ENCODE data around the gene RNF41.

The RNF41 gene

DNA sequence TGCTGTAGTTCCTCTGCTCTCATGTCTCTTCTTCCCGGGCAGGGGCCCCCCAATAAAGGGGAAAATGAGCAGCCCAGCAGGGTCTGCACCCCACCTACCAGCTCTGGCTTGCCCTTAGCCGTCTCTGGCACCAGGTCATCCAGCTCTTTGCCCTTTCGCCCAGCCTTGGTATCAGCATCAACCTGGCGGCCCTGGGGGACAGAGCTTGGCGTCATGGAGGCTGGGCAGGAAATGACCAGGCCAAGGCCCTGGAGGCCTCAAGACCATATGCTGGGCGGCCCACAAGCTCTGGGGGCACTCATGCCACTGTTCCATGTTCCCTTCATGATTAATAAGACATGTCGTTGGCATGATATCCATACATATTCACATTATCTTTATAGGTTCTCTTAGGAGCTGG is 48.9 kb downstream of the RNF41 start:
- TF ChIP-seq, protein P1, sequence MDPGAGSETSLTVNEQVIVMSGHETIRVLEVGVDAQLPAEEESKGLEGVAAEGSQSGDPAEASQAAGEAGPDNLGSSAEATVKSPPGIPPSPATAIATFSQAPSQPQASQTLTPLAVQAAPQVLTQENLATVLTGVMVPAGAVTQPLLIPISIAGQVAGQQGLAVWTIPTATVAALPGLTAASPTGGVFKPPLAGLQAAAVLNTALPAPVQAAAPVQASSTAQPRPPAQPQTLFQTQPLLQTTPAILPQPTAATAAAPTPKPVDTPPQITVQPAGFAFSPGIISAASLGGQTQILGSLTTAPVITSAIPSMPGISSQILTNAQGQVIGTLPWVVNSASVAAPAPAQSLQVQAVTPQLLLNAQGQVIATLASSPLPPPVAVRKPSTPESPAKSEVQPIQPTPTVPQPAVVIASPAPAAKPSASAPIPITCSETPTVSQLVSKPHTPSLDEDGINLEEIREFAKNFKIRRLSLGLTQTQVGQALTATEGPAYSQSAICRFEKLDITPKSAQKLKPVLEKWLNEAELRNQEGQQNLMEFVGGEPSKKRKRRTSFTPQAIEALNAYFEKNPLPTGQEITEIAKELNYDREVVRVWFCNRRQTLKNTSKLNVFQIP (CRISPR knock-in tag; IDR thresholded peaks at IDR 0.05; ENCODE audit: borderline replicate concordance, low read depth): no peak
- ATAC-seq: no peak

GRCh38 chr12:56169229-56169759 is 52.4 kb downstream of the RNF41 start:
- no peak for ATAC-seq
- TF ChIP-seq, protein P1 (CRISPR knock-in tag; IDR thresholded peaks at IDR 0.05; ENCODE audit: borderline replicate concordance, low read depth): no peak
- TF ChIP-seq ZNF8 (CRISPR knock-in tag; IDR thresholded peaks at IDR 0.05) (no peak), ISL1 (CRISPR knock-in tag; IDR thresholded peaks at IDR 0.05) (no peak), SNAI2 (CRISPR knock-in tag; IDR thresholded peaks at IDR 0.05) (no peak), GLIS3 (CRISPR knock-in tag; IDR thresholded peaks at IDR 0.05) (no peak), ZFP30 (CRISPR knock-in tag; IDR thresholded peaks at IDR 0.05) (no peak), ZNF565 (CRISPR knock-in tag; conservative IDR thresholded peaks at IDR 0.05; ENCODE audit: low read depth) (no peak), PATZ1 (CRISPR knock-in tag; IDR thresholded peaks at IDR 0.05; ENCODE audit: borderline replicate concordance) (no peak), RARB (CRISPR knock-in tag; IDR thresholded peaks at IDR 0.05) (no peak), CSDC2 (CRISPR knock-in tag; IDR thresholded peaks at IDR 0.05) (no peak), TOX (CRISPR knock-in tag; IDR thresholded peaks at IDR 0.05; ENCODE audit: borderline replicate concordance) (no peak), ESRRG (CRISPR knock-in tag; IDR thresholded peaks at IDR 0.05) (no peak), PPARA (CRISPR knock-in tag; IDR thresholded peaks at IDR 0.05; ENCODE audit: borderline replicate concordance) (no peak), ZFP3 (CRISPR knock-in tag; IDR thresholded peaks at IDR 0.05) (no peak), BACH2 (CRISPR knock-in tag; IDR thresholded peaks at IDR 0.05; ENCODE audit: borderline replicate concordance) (no peak), TCF4 (CRISPR knock-in tag; IDR thresholded peaks at IDR 0.05; ENCODE audit: borderline replicate concordance) (no peak)
- TF ChIP-seq, protein P2, sequence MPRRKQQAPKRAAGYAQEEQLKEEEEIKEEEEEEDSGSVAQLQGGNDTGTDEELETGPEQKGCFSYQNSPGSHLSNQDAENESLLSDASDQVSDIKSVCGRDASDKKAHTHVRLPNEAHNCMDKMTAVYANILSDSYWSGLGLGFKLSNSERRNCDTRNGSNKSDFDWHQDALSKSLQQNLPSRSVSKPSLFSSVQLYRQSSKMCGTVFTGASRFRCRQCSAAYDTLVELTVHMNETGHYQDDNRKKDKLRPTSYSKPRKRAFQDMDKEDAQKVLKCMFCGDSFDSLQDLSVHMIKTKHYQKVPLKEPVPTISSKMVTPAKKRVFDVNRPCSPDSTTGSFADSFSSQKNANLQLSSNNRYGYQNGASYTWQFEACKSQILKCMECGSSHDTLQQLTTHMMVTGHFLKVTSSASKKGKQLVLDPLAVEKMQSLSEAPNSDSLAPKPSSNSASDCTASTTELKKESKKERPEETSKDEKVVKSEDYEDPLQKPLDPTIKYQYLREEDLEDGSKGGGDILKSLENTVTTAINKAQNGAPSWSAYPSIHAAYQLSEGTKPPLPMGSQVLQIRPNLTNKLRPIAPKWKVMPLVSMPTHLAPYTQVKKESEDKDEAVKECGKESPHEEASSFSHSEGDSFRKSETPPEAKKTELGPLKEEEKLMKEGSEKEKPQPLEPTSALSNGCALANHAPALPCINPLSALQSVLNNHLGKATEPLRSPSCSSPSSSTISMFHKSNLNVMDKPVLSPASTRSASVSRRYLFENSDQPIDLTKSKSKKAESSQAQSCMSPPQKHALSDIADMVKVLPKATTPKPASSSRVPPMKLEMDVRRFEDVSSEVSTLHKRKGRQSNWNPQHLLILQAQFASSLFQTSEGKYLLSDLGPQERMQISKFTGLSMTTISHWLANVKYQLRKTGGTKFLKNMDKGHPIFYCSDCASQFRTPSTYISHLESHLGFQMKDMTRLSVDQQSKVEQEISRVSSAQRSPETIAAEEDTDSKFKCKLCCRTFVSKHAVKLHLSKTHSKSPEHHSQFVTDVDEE (CRISPR knock-in tag; IDR thresholded peaks at IDR 0.05): no peak
- TF ChIP-seq, protein P3, sequence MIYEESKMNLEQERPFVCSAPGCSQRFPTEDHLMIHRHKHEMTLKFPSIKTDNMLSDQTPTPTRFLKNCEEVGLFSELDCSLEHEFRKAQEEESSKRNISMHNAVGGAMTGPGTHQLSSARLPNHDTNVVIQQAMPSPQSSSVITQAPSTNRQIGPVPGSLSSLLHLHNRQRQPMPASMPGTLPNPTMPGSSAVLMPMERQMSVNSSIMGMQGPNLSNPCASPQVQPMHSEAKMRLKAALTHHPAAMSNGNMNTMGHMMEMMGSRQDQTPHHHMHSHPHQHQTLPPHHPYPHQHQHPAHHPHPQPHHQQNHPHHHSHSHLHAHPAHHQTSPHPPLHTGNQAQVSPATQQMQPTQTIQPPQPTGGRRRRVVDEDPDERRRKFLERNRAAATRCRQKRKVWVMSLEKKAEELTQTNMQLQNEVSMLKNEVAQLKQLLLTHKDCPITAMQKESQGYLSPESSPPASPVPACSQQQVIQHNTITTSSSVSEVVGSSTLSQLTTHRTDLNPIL (CRISPR knock-in tag; IDR thresholded peaks at IDR 0.05; ENCODE audit: low read depth): no peak

- TF ChIP-seq GLIS3 (CRISPR knock-in tag; IDR thresholded peaks at IDR 0.05): no peak
- TF ChIP-seq ZC3H10 (CRISPR knock-in tag; IDR thresholded peaks at IDR 0.05): no peak
- TF ChIP-seq TCF4 (CRISPR knock-in tag; IDR thresholded peaks at IDR 0.05; ENCODE audit: borderline replicate concordance): no peak
- no peak for TF ChIP-seq ZNF8 (CRISPR knock-in tag; IDR thresholded peaks at IDR 0.05)
- no peak for TF ChIP-seq RARB (CRISPR knock-in tag; IDR thresholded peaks at IDR 0.05)
- TF ChIP-seq, protein P4, sequence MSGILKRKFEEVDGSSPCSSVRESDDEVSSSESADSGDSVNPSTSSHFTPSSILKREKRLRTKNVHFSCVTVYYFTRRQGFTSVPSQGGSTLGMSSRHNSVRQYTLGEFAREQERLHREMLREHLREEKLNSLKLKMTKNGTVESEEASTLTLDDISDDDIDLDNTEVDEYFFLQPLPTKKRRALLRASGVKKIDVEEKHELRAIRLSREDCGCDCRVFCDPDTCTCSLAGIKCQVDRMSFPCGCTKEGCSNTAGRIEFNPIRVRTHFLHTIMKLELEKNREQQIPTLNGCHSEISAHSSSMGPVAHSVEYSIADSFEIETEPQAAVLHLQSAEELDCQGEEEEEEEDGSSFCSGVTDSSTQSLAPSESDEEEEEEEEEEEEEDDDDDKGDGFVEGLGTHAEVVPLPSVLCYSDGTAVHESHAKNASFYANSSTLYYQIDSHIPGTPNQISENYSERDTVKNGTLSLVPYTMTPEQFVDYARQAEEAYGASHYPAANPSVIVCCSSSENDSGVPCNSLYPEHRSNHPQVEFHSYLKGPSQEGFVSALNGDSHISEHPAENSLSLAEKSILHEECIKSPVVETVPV (CRISPR knock-in tag; IDR thresholded peaks at IDR 0.05): no peak
- TF ChIP-seq ARNTL (CRISPR knock-in tag; IDR thresholded peaks at IDR 0.05; ENCODE audit: borderline replicate concordance, low read depth): no peak
- TF ChIP-seq, protein P3 (CRISPR knock-in tag; IDR thresholded peaks at IDR 0.05; ENCODE audit: low read depth): no peak
- TF ChIP-seq PATZ1 (CRISPR knock-in tag; IDR thresholded peaks at IDR 0.05; ENCODE audit: borderline replicate concordance): no peak
- no peak for TF ChIP-seq ZNF70 (CRISPR knock-in tag; IDR thresholded peaks at IDR 0.05)
- TF ChIP-seq, protein P1 (CRISPR knock-in tag; IDR thresholded peaks at IDR 0.05; ENCODE audit: borderline replicate concordance, low read depth): no peak
- peak; percentile 2 for ATAC-seq
Observed at GRCh38 chr12:56165369-56165768, 56.4 kb downstream of the RNF41 start.
